GM23338 (cell line): ENCODE results near the gene ADCY5.

ENCODE experiments used
- CREB1 ChIP-seq: fragments of 250-450 bp; sonication (Bioruptor Pico); IDR thresholded peaks from 2 replicates; pipeline ENCODE4 v1.5.0; 2020; ENCODE audit warnings: low read depth, mild to moderate bottlenecking, moderate library complexity
- CTCF ChIP-seq, 2 experiments: fragments of 200-600 bp in 1 of 2; sonication (generic) in 1 of 2; conservative IDR thresholded peaks; 2 replicates each; pipeline versions ENCODE4 v1.5.1 to v1.6.1; 2016 to 2017; ENCODE audit warnings: antibody characterized with exemption in 2 of 2, low read depth in 2 of 2, mild to moderate bottlenecking in 2 of 2, moderate library complexity in 1 of 2
- ETS1 ChIP-seq: IDR thresholded peaks from 2 replicates; pipeline ENCODE4 v1.6.1; 2016; ENCODE audit warnings: antibody characterized with exemption
- EZH2 ChIP-seq: fragments of 200-600 bp; sonication (generic); IDR thresholded peaks from one replicate; pipeline ENCODE4 v1.8.0; 2017; ENCODE audit warnings: antibody characterized with exemption, mild to moderate bottlenecking, low read depth; ENCODE audit not compliant: unreplicated experiment
- EZH2phosphoT487 ChIP-seq: fragments of 200-600 bp; sonication (generic); IDR thresholded peaks from one replicate; pipeline ENCODE4 v1.8.1; 2018; ENCODE audit warnings: antibody characterized with exemption; ENCODE audit not compliant: unreplicated experiment
- JUNB ChIP-seq: IDR thresholded peaks from one replicate; pipeline ENCODE4 v1.6.1; 2016; ENCODE audit warnings: antibody characterized with exemption; ENCODE audit not compliant: unreplicated experiment
- NANOG ChIP-seq: IDR thresholded peaks from 2 replicates; pipeline ENCODE4 v1.6.1; 2016; ENCODE audit warnings: antibody characterized with exemption, borderline replicate concordance
- POLR2AphosphoS5 ChIP-seq: IDR thresholded peaks from 2 replicates; pipeline ENCODE4 v1.6.1; 2016; ENCODE audit warnings: antibody characterized with exemption, low read depth
- STAT1 ChIP-seq: IDR thresholded peaks from one replicate; pipeline ENCODE4 v1.6.1; 2016; ENCODE audit warnings: antibody characterized with exemption; ENCODE audit not compliant: unreplicated experiment
- ZNF114 ChIP-seq: fragments of 250-450 bp; sonication (Bioruptor Pico); IDR thresholded peaks from 2 replicates; pipeline ENCODE4 v1.5.0; 2020; ENCODE audit warnings: mild to moderate bottlenecking, moderate library complexity
- ZNF331 ChIP-seq: fragments of 250-450 bp; sonication (Bioruptor Pico); IDR thresholded peaks from 2 replicates; pipeline ENCODE4 v1.5.0; 2020; ENCODE audit warnings: low read depth, mild to moderate bottlenecking, moderate library complexity
- ZNF462 ChIP-seq: fragments of 250-450 bp; sonication (Bioruptor Pico); IDR thresholded peaks from 2 replicates; pipeline ENCODE4 v1.5.0; 2020; ENCODE audit warnings: mild to moderate bottlenecking, moderate library complexity
- TF ChIP-seq, protein P1 (sequence below): IDR thresholded peaks from one replicate; pipeline ENCODE4 v1.6.1; 2018; ENCODE audit warnings: antibody characterized with exemption; ENCODE audit not compliant: unreplicated experiment

GRCh38 chr3:123483146-123483545 lies 34.3 kb upstream of the ADCY5 start:
- TF ChIP-seq CTCF (conservative IDR thresholded peaks at IDR 0.05; ENCODE audit: low read depth in 2 of 2) (no peak), EZH2 (no peak), CREB1 (CRISPR knock-in tag) (no peak), POLR2AphosphoS5 (no peak), EZH2phosphoT487 (no peak), ZNF114 (no peak), ZNF331 (CRISPR knock-in tag) (no peak), ETS1 (no peak), STAT1 (no peak), JUNB (no peak), NANOG (no peak), ZNF462 (CRISPR knock-in tag) (no peak)
- TF ChIP-seq, protein P1, sequence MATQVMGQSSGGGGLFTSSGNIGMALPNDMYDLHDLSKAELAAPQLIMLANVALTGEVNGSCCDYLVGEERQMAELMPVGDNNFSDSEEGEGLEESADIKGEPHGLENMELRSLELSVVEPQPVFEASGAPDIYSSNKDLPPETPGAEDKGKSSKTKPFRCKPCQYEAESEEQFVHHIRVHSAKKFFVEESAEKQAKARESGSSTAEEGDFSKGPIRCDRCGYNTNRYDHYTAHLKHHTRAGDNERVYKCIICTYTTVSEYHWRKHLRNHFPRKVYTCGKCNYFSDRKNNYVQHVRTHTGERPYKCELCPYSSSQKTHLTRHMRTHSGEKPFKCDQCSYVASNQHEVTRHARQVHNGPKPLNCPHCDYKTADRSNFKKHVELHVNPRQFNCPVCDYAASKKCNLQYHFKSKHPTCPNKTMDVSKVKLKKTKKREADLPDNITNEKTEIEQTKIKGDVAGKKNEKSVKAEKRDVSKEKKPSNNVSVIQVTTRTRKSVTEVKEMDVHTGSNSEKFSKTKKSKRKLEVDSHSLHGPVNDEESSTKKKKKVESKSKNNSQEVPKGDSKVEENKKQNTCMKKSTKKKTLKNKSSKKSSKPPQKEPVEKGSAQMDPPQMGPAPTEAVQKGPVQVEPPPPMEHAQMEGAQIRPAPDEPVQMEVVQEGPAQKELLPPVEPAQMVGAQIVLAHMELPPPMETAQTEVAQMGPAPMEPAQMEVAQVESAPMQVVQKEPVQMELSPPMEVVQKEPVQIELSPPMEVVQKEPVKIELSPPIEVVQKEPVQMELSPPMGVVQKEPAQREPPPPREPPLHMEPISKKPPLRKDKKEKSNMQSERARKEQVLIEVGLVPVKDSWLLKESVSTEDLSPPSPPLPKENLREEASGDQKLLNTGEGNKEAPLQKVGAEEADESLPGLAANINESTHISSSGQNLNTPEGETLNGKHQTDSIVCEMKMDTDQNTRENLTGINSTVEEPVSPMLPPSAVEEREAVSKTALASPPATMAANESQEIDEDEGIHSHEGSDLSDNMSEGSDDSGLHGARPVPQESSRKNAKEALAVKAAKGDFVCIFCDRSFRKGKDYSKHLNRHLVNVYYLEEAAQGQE = no peak
